Measurements from ENCODE around the gene PTPRE.

DNA sequence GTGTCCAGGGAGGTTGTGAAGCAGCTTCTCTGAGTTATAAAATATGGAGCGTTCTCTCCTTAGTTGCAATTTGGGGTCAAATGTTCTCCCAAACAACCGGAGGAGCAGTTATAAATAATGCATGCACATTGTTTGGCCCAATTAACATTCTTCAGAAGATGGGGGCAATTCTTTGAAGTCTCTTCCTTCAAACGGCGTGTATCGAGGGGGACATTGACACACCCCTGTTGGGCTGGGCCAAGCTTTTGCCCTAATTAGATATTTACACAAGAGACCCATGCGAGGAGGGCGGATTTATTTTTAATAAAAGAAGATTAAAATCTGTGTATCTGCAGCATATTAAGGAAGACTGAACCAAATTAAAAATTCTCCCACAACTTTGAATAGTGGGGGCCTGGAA is 107.3 kb downstream of the PTPRE start:
- TF ChIP-seq, protein P1, sequence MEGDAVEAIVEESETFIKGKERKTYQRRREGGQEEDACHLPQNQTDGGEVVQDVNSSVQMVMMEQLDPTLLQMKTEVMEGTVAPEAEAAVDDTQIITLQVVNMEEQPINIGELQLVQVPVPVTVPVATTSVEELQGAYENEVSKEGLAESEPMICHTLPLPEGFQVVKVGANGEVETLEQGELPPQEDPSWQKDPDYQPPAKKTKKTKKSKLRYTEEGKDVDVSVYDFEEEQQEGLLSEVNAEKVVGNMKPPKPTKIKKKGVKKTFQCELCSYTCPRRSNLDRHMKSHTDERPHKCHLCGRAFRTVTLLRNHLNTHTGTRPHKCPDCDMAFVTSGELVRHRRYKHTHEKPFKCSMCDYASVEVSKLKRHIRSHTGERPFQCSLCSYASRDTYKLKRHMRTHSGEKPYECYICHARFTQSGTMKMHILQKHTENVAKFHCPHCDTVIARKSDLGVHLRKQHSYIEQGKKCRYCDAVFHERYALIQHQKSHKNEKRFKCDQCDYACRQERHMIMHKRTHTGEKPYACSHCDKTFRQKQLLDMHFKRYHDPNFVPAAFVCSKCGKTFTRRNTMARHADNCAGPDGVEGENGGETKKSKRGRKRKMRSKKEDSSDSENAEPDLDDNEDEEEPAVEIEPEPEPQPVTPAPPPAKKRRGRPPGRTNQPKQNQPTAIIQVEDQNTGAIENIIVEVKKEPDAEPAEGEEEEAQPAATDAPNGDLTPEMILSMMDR (conservative IDR thresholded peaks at IDR 0.05; ENCODE audit: low read length): no peak
- TF ChIP-seq EZH2phosphoT487 (IDR thresholded peaks at IDR 0.05; ENCODE audit: borderline replicate concordance): no peak

Measured in Loucy (cell line).